Stimulated activated CD8-positive, alpha-beta memory T cell treated with anti-CD3 and anti-CD28 coated beads, Interleukin-15, amount 100 ng/mL, for 1 hour (primary cell): ENCODE results near the gene VAMP5.
"Not testable (repeated sequence)": the region's sequence is repeated elsewhere in the genome, so short reads cannot be mapped to it uniquely, and the experiment has no call there.

ENCODE experiments used
- DNase-seq: peaks from one replicate; pipeline ENCODE4 v3.0.0-alpha.2; 2020; ENCODE audit warnings: low read depth

The VAMP5 gene

DNA sequence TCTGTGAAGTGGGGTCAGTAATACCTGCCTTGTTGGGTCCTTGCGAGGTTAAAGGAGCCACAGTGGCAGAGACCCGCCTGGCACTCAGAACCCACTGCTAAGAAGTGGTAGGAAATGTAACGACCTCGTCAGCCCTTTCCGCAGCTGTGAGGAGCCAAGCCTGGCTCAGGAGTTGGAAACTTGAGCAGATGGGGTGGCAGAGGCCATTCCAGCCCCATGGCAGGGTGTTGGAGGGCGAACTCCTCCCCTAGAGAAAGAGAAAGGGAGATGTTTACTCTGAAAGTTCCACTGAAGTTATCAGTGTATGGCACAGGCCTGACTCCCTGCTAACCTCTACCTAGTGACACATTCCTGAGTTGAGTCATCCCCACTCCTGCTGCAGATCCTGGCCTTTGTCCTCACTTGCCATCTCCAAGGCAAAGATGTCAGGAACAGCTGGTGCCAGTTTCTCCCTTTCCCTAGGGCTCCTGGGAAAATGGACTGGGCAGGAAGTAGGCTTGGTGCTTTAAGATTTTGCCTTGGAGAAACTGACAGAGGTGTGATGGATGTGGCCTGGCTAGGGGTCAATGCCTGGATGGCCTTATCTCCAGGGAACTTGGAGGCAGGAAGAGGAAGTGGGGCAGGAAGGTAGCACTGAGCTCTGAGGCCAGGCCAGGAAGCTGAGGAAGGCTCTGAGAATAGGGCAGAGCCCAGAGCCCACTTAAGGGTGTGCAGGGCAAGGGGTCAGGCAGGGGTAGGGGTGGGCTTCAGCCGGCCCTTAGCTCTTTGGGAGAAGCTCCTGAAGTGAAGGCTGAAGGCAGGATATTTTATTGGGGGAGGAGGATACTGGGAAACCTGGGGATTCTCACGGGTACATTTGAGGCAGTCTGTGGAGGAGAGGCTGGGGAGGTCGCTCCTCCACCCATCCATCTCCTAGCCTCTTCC is 888 bp downstream of the VAMP5 start:
- DNase-seq = no peak

DNA sequence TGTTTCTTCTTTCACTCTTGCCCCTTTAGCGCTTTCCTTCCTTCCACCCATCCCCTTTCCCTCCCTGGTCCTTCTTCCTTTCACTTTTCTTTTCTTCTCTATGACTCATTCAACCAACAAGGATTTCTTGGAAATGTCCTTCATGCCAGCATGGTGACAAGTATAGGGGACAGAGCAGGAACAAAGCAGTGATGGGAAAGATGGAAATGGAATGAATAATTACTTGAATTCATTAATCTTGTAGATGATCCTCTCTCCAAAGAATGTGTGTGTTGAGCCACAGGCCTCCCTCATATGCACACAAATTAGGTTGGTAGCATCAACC is 1.5 kb downstream of the VAMP5 start:
- no peak for DNase-seq

DNA sequence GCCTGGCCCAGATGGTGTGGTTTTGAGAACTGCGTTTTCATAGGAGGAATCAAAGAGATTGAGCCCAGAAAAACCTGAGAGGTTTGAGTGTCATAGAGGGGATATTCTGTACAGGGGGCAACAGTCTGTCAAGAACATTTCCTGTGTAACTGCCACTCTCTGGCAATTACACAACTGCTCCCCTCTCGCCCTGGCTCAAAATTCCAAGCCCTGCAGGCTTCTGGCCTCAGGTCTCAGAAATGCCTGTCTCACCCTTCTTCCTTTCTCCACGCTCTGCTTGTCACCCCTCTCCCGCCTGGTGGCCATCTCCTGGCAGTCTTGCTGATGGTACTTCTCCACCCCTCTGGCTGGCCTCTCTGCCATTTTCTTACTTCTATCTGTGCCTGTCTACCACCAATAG is 4.0 kb downstream of the VAMP5 start:
- no peak for DNase-seq

DNA sequence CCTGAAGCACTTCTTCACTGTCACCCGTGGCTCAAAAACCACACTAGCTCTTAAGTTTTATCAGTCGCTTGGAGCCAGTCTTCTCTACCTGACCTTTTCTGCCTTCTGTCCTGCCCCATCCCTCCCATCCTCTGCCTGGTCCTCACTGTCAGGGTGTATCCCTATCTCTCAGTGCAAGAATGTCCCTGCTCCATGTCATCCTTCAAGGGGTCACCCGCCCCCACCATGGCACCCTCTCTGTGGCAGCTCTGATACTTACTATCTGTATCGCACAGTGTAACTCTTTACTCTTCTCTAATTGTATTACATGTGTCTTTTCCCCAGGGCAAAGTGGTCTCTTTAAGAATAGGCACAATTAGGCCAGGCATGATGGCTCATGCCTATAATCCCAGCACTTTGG is 4.4 kb downstream of the VAMP5 start:
- no peak for DNase-seq

DNA sequence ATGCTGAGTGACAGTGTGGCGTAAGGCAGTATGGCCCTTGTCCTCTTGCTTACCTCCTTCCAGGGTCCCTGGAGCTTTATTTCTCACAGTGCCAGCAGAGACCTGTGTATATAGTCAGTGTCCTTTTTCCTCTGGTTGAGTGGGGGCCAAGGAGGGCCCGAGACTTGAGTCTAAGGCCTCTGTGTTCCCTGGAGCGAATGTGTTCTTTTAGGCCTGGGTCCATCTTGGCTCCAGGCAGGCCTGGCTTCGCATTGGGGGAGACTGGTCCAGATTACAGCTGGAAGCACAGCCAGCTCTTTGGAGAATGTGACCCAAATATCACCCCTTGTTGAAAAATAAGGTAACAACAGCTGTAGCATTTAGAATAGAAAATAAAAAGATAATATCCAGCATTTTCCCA is 5.0 kb downstream of the VAMP5 start:
- no peak for DNase-seq

DNA sequence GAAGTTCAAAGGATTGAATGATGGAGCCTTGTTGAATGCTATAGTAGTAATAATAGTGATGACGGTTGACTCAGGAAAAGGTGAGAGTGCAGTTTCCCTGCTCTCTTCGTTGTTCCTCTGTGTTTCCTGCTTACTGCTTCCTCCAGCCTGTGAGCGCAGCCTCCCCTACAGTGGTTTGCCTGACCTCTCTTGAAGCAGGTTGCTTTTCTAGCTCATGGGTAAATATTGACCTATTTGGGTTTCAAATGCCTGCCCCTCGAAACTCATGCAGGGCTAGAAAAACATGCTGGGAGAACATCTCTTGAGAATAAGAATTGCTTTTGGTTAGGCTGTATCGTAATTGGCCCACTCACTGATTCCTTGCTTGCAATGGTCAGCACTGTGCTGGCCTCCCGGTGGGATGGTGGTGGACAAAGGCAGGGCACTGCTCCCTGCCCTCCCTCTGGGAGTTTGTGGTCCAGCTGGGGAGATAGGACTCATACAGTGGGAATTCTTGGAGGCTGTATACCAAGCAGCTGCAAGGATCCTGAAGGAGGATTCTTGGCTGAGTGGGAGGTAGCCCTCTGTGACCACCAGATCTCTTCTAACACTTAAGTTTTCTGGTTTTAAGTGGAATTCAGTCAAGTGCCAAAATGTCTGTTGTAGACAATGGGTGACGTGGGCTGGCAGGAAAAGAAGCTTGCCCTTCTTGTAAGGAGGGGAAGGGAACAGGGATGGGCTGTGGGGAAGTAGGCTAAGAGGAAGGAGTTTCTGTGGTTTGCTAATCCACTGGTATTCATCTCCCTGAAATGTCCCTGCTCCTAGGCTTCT is 6.0 kb downstream of the VAMP5 start:
- no peak for DNase-seq

DNA sequence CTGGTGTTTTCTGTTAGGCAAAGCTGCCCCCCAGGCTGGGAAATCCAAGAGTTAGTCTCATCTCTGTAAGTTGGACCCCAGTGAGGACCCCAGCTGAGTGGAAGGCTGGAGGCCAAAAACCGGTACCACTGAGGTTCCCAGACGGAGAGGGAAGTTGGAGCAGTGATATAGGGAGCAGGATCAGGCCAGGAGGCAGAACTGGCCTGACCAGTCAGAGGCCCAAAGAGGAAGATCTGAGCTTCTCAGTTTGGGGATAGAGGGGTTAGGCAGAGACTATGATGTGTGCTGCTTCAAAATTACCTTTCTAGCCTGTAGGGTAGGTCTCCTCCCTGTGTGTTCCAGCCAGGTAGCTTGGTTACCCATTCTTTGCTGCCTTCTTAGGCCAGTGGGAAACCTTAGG is 6.7 kb downstream of the VAMP5 start:
- no peak for DNase-seq

DNA sequence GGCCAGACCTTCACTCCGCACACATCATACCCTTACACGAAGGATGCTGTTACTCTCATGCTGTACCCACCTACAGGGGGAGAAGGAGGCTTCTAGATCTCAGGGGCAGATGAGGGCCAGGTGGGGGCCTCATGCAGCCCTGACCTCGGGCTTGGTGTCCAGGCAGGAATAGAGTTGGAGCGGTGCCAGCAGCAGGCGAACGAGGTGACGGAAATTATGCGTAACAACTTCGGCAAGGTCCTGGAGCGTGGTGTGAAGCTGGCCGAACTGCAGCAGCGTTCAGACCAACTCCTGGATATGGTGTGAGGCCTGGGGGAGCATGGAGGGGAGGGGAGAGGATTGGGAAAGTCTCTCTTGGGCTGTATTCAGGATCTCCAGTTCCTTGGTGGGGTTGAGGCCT is 7.3 kb downstream of the VAMP5 start:
- no peak for DNase-seq

DNA sequence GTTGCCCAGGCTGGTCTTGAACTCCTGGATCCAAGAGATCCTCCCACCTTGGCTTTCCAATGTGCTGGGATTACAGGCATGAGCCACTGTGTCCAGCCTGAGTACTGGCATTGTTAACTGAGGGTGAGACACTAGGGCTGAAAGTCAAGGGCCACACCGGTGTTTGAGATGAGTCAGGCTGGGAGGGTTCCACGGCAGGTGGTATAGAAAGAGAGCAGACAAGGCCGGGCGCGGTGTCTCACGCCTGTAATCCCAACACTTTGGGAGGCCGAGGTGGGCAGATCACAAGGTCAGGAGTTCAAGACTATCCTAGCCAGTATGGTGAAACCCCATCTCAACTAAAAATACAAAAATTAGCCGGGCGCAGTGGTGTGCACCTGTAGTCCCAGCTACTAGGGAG is 8.1 kb downstream of the VAMP5 start:
- not testable (repeated sequence) for DNase-seq

DNA sequence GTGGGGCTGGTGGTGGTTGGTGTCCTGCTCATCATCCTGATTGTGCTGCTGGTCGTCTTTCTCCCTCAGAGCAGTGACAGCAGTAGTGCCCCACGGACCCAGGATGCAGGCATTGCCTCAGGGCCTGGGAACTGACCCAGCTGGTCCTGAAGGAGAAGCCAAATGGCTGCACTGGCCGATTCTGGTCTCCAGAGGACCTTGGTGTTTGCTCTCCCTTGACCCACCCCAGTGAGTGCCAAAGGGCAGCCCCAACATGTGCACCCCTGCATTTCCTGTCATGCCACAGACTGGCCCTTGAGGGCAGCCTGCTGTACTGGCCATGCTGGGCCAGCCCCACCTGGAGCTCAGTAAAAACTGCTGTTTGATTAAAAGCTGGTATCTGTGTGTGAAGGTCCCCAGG is 8.8 kb downstream of the VAMP5 start:
- DNase-seq = no peak

DNA sequence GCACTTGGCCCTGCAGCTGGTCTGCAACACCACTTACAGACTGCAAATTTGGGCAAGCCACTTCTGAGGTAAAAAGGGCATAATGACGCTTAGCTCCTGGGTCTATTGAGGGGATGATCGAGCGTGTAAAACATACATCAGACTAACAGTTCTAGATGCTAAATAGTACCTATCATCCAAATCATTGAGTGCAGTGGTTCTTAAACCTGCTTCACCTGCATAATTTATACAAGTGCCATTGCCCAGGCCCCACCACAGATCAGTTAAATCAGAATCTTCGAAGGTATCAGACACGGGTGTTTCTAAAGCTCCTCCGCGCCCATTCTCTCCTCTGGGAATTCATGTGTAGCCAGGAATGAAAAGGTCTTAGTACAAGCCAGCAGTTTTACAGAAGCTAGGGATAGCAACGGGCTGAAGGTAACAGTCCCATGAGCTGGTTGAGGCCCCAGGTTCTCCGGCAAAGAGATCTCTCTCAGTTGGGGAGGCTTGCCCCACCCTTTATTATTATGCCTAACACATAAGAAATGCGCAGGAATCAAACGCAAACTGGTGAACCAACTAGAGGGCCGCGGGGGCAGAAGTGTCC is 10.6 kb downstream of the VAMP5 start:
- DNase-seq = no peak

DNA sequence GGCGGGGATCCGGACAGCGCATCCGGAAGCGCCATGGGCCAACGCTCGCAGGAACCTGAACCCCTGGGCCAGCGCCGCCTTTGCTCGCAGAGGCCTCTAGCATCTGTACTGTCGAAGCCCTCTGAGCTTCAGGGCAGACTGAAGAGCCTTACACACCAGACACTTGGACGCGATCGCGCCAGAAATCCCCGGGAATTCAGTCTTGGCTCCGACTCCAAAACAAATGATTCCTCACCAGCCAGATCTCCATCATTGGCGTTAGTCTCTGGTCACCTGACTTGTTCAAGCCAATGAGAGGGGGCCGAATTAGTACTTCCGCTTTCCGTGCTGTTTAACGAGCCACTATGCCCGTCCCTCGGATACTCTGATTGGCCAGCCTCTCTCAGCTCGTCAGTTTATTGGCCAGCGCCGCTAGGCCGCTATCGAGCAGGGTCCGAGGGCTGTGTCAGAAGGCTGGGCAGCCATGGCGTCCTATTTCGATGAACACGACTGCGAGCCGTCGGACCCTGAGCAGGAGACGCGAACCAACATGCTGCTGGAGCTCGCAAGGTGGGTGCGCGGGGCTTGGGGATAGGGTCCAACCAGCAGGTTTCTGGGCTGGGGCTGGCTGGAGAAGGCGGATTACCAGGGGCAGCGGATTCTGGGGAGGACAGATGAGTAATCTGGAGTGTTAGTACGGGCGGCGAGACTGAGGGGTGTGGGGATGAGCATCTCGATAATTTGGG is 11.2 kb downstream of the VAMP5 start, which contains the start of gene RNF181:
TSS of gene RNF181 (plus strand) at position 445 of the 725 bp plus-strand sequence. CDS start at position 464, 19 bp downstream.
- DNase-seq = peak; percentile 82

DNA sequence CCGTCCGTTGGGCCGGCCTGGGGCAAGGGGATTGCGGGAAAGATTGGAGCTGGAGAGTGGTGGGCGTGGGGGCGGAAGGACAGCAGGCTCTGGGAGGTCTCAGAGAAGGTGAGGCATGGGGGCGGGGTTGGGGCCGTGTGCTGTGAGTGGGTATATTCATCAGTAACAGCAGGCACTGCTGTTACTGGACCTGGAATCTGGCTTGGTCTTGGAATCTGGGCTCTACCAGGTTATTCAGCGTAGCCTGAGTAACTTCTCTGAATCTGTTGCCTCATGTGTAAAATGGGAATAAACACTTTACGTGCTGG is 11.7 kb downstream of the VAMP5 start:
- DNase-seq = no peak

DNA sequence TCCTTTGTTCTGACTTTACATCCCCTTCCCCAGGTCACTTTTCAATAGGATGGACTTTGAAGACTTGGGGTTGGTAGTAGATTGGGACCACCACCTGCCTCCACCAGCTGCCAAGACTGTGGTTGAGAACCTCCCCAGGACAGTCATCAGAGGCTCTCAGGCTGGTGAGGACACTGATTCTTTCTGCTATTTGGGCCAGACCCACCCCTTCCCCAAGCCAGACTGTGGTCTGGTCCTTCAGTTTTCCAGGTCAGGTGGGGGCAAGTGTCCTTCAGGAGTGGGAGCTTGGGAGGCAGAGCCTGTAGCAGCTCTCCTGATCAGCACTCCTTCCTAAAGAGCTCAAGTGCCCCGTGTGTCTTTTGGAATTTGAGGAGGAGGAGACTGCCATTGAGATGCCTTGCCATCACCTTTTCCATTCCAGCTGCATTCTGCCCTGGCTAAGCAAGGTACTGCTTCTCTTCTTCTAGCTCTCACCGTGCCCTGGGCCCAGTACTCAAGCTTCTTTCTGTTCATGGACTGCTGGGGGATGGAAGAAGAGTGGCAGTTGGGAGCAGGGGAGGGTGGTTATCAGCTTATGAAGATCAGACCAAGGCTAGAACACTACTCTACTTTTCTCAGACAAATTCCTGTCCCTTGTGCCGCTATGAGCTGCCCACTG is 12.4 kb downstream of the VAMP5 start:
- DNase-seq = no peak

DNA sequence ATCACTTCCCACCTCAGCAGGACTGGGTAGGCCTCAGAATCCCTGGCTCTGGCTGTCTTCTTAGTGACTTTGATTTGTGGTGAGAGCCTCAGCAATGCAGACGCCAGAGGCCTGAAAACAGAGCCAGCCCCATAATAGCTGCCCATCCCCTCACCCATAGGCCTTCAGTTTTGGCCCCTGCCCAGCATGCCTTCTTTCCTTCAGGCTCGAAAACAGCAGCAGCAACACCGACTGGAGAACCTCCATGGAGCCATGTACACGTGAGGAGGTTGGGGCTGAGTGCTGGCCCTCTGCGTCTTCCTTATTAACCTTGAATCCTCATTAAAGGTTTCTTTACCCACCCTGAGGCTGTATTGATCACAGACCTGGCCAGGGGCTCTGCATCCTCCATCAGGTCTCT is 13.0 kb downstream of the VAMP5 start:
- DNase-seq = no peak

DNA sequence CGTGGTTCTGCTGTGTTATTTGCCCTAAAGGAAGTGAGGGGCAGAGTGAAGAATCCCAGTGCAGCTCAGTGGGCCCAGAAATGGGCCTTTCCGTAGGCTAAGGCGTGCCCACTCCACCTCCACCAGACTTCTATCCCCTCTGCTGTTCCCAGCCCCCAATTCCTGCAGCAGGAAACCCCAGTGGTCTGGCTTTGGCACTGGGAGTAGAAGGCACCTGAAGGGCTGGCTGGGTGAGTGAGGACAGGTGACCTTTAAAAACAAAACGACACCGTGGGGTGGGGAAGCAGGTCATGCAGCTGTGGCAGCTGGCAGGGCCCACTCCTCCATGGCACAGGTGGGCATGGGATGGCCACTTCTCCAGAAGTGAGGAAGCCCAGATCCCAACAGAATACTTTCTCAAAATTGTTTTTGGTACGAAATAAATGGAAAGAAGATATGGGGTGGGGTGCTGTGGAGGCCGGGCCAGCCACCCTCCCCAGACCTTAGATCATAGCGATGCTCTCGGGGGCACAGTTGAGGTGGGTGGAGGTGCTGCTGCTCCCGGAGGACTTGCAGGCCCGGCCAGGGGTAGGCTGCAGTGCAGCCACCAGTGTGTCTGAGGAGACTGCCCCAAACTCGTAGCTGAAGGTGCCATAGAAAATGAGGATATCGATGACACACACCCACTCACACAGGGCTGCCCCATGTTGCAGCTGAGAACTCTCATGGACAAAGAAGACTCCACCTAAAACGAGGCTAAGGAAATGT is 14.5 kb downstream of the VAMP5 start:
- DNase-seq = no peak

DNA sequence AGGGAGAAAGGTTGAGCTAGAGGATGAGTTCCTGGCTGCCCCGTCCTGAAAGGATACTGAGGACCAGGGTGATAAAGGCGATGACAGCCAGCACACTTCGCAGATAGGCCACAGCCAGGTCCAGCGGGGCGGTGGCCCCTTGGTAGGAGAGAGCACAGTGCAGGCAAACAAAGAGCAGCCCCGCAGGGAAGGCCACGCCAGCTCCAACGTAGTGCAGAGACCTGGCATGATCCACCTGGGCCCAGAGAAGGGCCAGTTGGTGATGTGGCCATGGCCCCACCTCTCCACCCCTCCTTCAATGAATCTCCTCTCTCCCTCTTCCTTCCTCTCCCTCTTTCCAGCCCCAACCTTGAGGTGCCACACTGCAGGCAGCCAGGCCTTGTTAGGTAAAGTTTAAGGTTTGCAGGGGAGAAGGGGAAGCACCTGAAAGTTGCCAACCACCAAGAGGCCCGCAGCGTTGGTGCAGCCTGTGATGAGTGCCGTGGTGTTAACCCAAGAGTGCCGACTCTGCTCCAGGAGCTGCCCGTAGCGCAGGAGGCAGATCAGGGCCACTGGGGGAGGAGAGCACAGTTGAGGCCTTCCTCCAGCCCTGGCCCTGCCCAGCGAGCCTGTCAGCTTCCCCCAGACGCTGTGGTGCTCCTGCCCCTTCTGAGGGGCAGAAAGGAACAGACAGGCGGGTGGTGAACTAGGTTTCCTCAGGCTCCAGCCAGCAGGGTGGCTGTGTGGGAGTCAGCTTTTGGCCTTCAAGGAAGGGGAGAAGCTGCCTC is 15.4 kb downstream of the VAMP5 start:
- no peak for DNase-seq

DNA sequence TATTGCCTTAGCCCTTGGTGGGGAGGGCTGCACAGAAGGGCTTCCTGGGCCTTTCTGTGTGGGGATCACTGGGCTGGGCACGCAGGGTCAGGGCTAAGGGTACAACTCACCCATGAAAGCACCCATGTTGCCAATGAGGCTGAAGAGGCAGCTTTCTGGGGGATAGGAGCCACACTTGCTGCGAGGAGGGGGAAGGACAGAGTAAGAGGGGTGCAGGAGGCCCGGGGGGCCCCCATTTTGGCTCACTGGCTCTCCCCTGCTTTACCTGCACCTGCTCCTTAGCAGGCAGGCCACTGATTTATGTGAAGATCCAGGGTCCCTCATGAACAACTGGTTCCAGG is 16.0 kb downstream of the VAMP5 start:
- DNase-seq = no peak

DNA sequence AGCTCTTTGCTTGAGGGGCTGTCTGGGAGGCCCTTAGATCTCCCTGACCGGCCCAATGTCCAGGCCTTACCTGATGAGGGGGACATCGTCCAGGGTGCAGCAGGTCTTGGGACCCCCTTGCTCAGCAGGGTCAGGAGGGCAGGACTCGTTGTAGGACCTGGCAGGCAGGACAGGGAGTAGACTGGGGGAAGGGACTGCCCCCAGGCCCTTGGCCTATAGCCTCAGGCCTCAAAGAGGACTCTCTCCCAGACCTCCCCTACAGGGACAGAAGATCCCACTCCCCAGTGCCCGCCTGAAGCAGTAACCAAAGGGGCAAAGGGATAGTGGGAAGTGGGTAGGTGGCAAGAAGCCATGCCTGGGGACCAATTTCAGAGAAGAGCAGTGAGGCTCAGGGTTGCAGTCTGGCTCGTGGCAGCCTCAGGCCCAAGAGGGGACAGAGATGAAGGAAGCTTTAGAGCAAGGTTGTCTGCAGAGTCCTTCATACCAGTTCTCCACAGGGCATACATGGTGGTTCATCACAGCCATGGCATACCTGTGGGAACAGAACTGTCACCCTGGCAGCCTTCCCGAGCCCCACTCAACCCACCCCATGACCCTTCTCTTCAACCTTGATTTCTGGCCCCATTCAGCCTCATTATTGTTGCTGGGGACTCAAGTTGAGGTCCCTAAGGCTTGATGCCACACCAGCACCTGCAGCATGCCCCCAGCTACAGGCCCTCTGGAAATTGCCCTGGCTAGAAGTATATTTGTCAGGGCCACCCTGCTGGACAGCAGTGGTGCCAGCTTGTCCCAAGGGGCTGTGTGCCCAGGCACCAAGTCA is 16.9 kb downstream of the VAMP5 start:
- DNase-seq = no peak
